ENCODE measurements around the gene MZT2B.
"Not testable (repeated sequence)": the region's sequence is repeated elsewhere in the genome, so short reads cannot be mapped to it uniquely, and the experiment has no call there.

MZT2B gene

GRCh38 chr2:130228005-130228404 is 45.9 kb downstream of the MZT2B start:
- DNase-seq (ENCODE audit: low read depth); H3K4me3 ChIP-seq (ENCODE audit: low read depth, low read length): not testable (repeated sequence)

- H3K4me3 ChIP-seq (ENCODE audit: low read depth, low read length); DNase-seq (ENCODE audit: low read depth): not testable (repeated sequence)
Observed at GRCh38 chr2:130228467-130229160, 46.6 kb downstream of the MZT2B start.

DNA sequence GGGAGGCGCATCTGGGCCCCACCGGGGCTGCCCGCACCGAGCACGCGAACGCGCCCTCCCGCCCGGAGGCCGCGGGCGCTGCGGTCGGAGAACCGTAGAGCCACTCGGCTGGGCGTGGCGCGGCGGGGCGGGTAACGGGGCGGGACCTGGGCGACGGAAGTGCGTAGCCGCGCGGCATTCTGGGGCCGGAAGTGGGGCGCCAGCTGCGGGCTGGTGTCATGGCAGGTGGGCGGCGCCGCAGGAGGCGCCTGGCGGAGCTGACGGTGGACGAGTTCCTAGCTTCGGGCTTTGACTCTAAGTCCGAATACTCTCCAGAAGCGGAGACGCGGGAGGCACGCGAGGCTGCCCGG is 47.1 kb downstream of the MZT2B start:
- not testable (repeated sequence) for H3K4me3 ChIP-seq (ENCODE audit: low read depth, low read length); DNase-seq (ENCODE audit: low read depth)

DNA sequence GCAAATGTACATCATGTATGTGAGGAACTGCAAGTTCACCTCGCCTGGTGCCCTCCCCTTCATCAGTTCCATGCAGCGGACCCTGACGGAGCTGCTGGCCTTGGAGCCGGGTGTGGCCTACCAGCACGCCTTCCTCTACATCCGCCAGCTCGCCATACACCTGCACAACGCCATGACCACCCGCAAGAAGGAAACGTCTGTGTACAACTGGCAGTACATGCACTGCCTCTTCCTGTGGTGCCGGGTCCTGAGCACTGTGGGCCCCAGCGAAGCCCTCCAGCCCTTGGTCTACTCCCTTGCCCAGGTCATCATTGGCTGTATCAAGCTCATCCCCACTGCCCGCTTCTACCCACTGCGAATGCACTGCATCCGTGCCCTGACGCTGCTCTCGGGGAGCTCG is 48.3 kb downstream of the MZT2B start:
- H3K4me3 ChIP-seq (ENCODE audit: low read depth, low read length); DNase-seq (ENCODE audit: low read depth): not testable (repeated sequence)

DNA sequence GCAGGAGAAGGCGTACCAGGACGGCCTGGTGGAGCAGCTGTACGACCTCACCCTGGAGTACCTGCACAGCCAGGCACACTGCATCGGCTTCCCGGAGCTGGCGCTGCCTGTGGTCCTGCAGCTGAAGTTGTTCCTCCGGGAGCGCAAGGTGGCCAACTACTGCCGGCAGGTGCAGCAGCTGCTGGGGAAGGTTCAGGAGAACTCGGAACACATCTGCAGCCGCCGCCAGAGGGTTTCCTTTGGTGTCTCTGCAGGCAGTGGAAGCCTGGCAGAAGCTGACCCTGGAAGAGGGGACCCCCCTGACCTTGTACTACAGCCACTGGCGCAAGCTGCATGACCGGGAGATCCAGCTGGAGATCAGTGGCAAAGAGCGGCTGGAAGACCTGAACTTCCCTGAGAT is 48.8 kb downstream of the MZT2B start:
- H3K4me3 ChIP-seq (ENCODE audit: low read depth, low read length); DNase-seq (ENCODE audit: low read depth): not testable (repeated sequence)

DNA sequence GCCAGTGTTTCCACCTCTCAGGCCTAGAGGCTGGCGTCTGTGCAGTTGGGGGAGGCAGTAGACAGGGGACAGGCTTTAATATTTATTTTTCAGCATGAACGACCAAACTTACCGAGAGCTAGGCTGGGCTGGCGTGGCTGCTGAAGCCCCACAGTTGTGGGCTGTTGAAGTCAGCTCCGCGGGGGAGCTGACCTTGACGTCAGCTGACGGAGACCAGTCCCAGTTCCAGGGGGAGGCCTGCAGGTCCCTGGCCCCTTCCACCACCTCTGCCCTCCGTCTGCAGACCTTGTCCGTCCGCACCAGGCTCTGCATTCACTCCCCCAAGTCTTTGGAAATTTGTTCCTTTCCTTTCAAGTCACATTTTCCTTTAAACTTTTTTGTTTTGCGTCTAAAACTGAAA is 49.6 kb downstream of the MZT2B start:
- TF ChIP-seq POLR2A (IDR thresholded peaks at IDR 0.05; ENCODE audit: extremely low read depth, insufficient read length), result no peak
- TF ChIP-seq MYC (IDR thresholded peaks at IDR 0.05; ENCODE audit: low read depth, low read length), result no peak
- no peak for TF ChIP-seq MAX (IDR thresholded peaks at IDR 0.05; ENCODE audit: low read depth, low read length)
- H3K4me3 ChIP-seq (ENCODE audit: low read depth, low read length), result no peak overlapping the region
- DNase-seq (ENCODE audit: low read depth), result no peak

DNA sequence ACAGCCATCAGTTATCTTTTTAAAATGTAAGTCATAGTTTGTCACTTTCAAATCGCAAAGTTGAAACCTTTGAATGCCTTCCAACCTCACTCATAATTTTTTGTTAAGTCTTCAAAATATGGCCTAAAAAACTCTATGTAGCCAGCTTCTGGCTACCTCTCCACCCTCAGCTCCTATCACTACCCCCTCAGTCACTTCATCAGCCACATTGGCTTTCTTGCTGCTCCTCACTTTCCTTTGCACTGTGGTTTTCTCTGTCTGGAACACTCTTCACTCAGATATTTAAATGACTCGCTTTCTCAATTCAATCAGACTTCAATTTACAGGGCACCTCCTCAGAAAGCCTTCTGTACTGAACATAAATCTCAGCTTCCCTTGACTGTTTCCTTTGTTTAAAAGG is 51.0 kb downstream of the MZT2B start:
- not testable (repeated sequence) for DNase-seq (ENCODE audit: low read depth); H3K4me3 ChIP-seq (ENCODE audit: low read depth, low read length)

GRCh38 chr2:130239581-130239980 is 57.5 kb downstream of the MZT2B start:
- not testable (repeated sequence) for H3K4me3 ChIP-seq (ENCODE audit: low read depth, low read length); DNase-seq (ENCODE audit: low read depth)

Measured in NB4 (cell line).